ENCODE measurements around the gene GDF2. TPM values are rescaled to one million over a fixed set of nuclear protein-coding genes. Genes with fewer than 3 reads are reported as not detected.

GDF2 gene
- total RNA-seq, 2 donors from 2014 or later = not detected

DNA sequence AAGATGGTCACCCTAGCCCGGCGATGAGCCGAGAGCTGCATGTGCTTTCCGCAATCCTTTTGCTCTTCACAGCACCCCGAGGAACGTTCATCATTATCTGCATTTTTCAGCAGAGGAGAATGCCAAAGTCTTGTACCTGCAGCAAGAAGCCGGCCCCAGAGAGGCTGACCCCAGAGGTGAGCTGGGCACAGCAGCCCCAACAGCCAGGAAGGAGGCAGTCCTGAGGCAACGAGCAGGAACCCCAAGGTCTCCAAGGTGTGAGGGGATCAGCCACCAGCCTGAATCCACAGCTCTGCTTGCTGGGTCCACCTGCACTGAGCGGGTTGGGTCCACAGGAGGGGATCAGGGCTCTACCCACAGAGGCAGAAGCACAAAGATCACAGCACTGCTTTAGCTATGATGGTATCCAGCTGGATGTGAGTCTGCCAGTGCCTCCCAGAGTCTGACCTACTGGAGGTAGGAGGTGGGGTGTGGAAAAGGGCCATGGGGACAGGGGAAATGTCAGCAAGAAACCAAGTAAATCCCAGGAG lies 39.1 kb upstream of the GDF2 start:
- Histone ChIP-seq H3K4me3 (no peak overlapping the region), H3K27me3 (replicated peaks; ENCODE audit: insufficient read depth) (no peaks in the 10 kb centered on the region), H3K27ac (no peak overlapping the region), H3K4me1 (ENCODE audit: control insufficient read depth in 1 of 2, low read depth in 2 of 2) (peaks cover 5 to 19% of the 10 kb centered on the region in 2 donors), H3K36me3 (no peaks in the 10 kb centered on the region), H3K9me3 (no peaks in the 10 kb centered on the region)
- DNase-seq (ENCODE audit: low spot score) = no peak
- no peak for TF ChIP-seq CTCF (IDR thresholded peaks at IDR 0.05)
- ATAC-seq (ENCODE audit: insufficient number of reproducible peaks, low FRiP score, low read depth) = no peak

DNA sequence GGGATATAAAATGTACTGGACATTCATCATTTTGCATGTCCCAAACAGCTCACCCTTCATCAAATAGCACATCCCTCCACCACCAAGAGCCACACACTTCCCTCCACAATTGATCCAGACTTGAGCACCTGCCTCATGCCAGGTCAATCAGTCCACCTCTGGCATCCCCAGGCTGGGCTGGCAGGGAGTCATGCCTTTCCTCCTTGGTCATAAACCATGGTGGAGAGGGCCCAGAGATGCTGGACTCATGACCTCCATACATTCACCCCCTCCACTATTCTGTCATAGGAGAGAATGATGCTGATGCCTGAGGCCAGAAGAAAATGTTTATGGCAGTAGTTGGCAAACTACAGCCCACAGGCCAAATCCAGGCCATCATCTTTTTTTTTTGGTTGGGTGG lies 38.4 kb upstream of the GDF2 start:
- Histone ChIP-seq H3K36me3 (no peaks in the 10 kb centered on the region), H3K27me3 (replicated peaks; ENCODE audit: insufficient read depth) (no peaks in the 10 kb centered on the region), H3K27ac (no peak overlapping the region), H3K9me3 (no peaks in the 10 kb centered on the region), H3K4me3 (no peak overlapping the region), H3K4me1 (ENCODE audit: control insufficient read depth in 1 of 2, low read depth in 2 of 2) (peaks cover 5 to 22% of the 10 kb centered on the region in 2 donors)
- TF ChIP-seq CTCF (IDR thresholded peaks at IDR 0.05) = no peak
- ATAC-seq (ENCODE audit: insufficient number of reproducible peaks, low FRiP score, low read depth) = no peak
- DNase-seq (ENCODE audit: low spot score) = no peak

DNA sequence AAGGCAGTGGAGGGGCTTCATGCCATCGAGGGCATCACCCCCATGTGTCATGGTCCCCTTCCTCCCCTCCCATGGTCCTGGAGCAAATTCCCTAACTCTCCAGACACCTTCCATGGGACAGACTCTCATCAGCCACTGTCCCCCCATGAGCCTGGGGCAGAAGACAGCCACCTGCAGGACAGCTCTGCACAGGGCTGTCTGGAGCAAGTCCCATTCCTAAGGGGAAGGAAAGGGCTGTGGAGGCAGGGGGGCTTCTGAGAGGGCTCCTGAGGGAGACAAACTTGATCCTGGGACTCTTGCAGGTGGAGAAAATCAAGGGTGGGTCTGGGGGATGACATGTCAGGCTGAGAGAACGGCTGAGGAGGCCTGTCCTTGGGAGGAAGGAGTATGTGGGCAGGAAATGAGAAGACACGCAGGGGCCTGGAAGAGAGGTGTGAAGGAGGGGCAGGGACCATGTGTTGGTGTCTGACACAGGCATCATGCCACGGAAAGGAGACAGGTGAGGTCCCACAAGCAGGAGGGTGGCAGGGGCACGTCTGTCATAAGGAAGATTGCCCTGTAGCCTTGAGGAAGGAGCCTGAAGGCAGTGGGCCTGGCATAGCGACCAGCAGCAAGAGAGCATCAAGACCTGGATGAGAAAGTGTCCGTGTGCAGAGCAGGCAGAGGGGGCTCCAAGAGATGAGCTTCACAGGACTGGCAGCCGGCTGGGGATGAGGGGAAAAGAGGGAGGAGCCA lies 36.7 kb upstream of the GDF2 start:
- H3K9me3 ChIP-seq = no peaks in the 10 kb centered on the region

GRCh38 chr10:47286116-47286505 lies 36.1 kb upstream of the GDF2 start:
- Histone ChIP-seq H3K36me3 (no peaks in the 10 kb centered on the region), H3K4me1 (ENCODE audit: control insufficient read depth in 1 of 2, low read depth in 2 of 2) (peaks cover 5 to 22% of the 10 kb centered on the region in 2 donors), H3K27me3 (replicated peaks; ENCODE audit: insufficient read depth) (no peaks in the 10 kb centered on the region), H3K4me3 (no peak overlapping the region), H3K9me3 (no peaks in the 10 kb centered on the region), H3K27ac (no peak overlapping the region)
- no peak for ATAC-seq (ENCODE audit: insufficient number of reproducible peaks, low FRiP score, low read depth)
- TF ChIP-seq CTCF (IDR thresholded peaks at IDR 0.05) = no peak
- DNase-seq (ENCODE audit: low spot score) = no peak

More for the DNA sequence above, 36.7 kb upstream of the GDF2 start:
- no peak for ATAC-seq (ENCODE audit: insufficient number of reproducible peaks, low FRiP score, low read depth)
- peaks cover 5 to 22% of the 10 kb centered on the region in 2 donors for H3K4me1 ChIP-seq (ENCODE audit: control insufficient read depth in 1 of 2, low read depth in 2 of 2)
- no peak for TF ChIP-seq CTCF (IDR thresholded peaks at IDR 0.05)
- DNase-seq (ENCODE audit: low spot score) = no peak
- no peak overlapping the region for H3K27ac ChIP-seq
- H3K36me3 ChIP-seq = no peaks in the 10 kb centered on the region
- no peaks in the 10 kb centered on the region for H3K27me3 ChIP-seq (replicated peaks; ENCODE audit: insufficient read depth)
- H3K4me3 ChIP-seq = no peak overlapping the region

- Histone ChIP-seq H3K9me3 (no peaks in the 10 kb centered on the region), H3K27ac (no peak overlapping the region), H3K4me1 (ENCODE audit: control insufficient read depth in 1 of 2, low read depth in 2 of 2) (peaks cover 5 to 22% of the 10 kb centered on the region in 2 donors), H3K36me3 (no peaks in the 10 kb centered on the region), H3K4me3 (no peak overlapping the region), H3K27me3 (replicated peaks; ENCODE audit: insufficient read depth) (no peaks in the 10 kb centered on the region)
- no peak for TF ChIP-seq CTCF (IDR thresholded peaks at IDR 0.05)
- no peak for ATAC-seq (ENCODE audit: insufficient number of reproducible peaks, low FRiP score, low read depth)
- DNase-seq (ENCODE audit: low spot score) = no peak
Measured at GRCh38 chr10:47286591-47287315, 35.5 kb upstream of the GDF2 start.

All from thoracic aorta (tissue), 2 donors.